Limb (tissue), 2 donors: ENCODE data around the gene PSMD2.

Experiments
- DNase-seq, 2 donors: peaks; one replicate each; pipeline ENCODE4 v3.0.0-alpha.2; 2016; ENCODE audit errors: extremely low spot score in 2 of 2

Gene PSMD2

DNA sequence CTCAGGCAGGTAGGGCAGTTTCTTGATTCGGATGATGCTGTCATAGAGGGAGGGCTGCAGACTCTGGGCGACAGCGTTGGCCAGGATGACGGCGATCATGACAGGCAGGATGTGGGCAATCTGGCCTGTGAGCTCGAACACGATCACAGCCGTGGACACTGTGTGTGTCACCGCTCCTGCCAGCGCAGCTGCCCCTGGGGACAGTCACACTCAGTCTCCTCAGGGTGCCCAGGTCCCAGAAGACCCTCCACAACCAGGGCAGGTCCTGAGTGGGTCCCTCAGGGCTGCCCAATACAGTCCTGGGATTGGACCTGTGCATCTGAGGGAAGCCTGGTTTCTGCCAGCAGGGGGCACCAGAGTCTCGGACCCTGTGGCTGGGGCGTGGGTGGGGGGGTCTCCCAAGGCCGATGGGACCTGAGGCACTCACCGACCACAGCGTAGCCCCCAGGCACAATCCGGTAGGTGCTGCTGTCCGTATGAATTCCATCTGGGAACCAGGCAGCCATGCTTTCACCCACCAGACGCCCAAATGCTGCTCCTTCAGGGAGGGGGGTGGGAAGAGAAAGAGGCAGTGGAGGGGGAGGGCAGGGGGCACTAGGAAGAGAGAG is 55.2 kb downstream of the PSMD2 start:
- DNase-seq: peak in 1 of 2 donors; percentile 75

DNA sequence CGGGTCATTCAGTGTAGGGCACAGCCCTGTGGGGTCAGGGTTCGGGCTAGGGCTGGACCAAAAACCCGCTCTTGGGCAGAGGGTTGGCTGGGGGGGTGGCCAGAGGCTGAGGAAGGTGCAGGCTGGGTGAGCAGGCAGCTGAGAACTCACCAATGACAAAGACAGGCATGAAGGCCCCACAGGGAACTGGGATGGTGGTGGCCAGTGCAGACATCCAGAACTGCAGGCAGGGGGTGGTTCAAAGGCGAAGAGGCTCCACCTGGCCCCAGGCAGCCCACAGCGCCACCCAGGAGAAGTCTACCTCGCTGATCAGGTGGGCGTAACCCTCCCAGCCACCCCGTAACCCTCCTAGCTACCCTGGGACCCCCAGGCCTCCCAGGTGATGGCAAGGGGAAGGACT is 55.7 kb downstream of the PSMD2 start:
- no peak for DNase-seq

DNA sequence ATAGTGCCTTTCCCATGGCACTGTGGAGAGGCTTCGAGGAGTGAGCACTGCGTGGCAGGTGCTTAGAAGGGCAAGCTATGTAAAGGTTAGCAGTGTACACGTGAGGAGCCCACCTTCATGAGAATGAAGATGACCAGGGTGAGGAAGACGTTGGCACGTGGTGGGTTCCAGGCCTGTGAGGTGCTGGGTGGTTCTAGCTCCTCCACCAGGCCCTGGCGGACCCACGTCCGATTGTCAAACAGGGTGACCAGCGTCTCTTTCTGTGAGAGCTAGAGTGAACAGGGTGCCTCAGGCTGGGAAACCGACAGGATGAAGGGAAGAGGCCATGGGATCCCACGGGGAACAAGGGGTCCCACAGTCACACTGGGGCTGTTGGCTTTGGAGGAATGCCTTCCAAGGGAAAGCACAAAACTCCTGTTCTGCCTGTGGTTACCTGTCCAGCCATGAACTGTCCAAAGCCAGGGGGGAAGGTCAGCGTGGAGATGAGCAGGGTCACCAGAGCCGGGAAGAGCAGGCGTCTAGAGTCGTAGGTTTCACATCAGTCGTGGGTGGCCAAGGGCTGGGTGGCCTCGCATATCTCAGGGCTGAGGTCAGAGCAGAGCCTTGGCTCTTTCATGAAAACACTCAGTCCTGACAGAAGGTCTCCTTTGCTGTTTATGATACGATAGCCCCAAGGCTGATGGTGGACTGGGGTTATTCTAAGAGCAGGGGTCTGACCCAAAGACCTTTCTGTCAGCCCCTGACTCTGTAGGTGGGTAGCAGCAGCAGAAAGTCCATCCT is 56.4 kb downstream of the PSMD2 start:
- no peak for DNase-seq

DNA sequence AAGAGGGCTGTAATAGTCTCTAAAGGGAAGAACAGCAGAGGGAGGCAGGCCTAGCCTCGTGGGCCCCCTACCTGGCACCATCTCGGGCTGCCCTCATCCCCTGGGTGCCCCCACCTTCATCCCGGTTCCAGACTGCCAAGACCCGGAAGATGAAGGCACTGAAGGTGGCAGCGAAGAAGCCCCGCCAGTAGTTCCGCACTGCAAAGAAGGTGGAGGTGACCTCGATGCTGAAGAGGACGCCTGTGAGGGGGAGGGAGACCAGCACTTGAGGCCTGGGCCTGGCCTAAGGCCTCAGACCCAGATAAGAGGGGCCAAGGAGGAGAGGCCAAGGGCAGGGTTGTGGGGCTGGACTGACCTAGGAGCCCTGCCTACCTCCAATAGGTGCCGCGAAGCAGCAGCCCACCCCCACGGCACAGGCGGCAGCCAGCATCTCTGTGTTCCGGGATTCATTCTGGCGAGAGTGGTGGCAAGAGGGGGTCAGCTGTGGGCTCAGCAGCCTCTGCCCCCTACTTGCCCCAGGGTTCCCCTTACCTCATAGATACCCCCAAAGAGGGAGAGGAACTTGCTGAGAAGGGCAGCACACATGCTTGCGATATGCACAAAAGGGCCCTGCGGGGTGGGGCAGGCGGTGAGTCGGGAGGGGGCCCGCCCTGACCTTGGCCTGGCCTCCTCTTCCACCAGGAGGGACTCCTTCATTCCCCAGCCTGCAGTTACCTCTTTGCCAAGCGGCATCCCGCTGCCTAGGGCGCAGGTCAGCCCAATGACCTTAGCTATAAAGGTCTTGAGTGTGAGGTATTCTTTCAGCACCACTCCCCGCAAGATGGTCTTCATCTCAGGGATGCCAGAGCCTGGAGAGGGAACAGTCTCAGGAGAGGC is 58.4 kb downstream of the PSMD2 start:
- DNase-seq: no peak

DNA sequence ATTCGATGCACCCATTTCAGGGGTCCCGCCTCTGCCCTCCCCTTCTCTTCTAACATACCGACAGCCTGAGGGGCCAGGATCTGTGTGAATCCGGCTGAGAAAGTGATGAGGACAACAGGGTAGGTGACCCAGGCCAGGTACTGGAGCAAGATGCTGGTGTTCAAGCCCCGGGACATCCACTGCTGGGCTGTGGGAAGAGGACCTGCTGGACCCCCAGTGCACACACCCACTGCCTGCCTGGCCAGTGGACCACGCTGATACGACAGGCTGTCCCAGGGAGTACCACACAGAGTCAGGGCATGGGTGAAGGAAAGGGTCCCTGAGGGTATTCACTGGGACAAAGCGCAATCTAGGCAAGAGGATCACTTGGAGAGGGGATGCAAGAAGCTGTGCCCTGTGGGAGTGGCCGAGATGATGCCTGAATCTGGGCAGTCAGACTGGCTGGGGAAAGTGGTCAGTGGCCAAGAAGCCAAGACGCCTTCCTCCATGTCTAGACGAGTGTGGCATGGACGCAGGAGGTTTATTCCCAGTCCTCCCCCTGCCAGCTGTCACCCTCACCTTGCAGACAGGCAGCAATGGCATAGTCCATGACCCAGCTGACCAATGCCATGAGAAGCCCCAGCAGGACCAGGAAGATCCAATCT is 59.2 kb downstream of the PSMD2 start:
- no peak for DNase-seq
